GM10847 (cell line): ENCODE data around the gene DRAXIN.

Source experiments
- POLR2A ChIP-seq: IDR thresholded peaks from 2 replicates; pipeline ENCODE4 v1.6.1; 2011; ENCODE audit not compliant: insufficient read length; ENCODE audit errors: extremely low read depth

The DRAXIN gene

GRCh38 chr1:11653101-11653860 lies 38.2 kb upstream of the DRAXIN start:
- TF ChIP-seq POLR2A = no peak

DNA sequence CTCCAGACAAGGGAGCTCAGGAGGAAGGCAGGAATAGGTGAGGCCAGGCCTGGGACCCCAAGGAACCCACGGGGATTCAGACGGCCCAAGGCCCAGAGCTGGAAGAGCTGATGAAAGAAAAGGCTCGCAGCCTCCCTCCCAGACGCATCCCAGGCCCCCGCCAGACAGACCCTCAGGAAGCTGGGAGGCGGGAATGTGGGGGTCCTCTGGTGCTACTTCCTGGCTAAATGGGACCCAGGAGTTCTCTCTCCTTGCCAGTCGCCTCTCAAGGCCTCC lies 37.7 kb upstream of the DRAXIN start:
- no peak for TF ChIP-seq POLR2A

DNA sequence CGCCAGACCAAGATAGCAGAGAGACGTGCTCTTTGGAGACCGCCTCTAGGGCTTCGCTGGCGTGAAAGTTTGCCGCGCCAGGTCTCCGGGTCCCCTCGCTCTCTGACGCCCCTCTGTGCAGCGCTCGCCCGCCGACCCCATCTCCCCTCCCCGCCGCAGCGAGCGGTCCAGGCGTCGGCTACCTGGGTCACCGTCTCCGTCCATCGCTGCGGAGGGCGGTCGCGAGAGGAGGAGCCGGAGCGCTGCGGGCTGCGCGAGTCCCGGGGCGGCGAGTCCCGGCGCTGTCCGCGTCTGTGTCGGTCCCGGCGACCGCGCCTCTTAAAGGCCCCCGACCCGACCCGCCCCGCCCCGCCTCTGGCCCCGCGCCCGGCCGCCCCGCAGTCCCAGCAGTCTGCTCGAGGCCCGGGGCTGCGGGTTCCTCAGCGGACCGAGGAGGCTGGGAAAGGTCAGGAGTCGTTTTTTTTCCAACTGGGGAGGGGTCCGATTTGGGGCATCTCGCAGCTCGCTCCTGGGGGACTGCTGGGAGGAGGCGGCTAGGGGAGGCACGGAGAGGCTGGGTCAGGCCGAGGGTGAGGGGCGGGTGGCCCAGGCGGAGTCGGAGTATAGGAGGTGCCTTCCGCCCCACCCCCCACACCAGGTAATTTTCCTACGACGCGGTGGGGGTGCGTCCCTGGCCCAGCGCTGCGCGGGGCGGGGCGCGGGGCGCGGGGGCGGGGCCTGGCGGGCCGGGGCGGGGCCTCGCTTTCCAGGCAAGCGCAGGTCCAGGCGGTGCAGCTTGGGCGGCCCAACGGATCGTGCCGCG lies 37.2 kb upstream of the DRAXIN start, which contains the start of the genes FBXO2 and FBXO44:
Gene FBXO2, minus strand, starts transcription at position 293 of the 802 bp plus-strand sequence. Its CDS starts 89 bp downstream, at position 204.
Gene FBXO44, plus strand, starts transcription at position 741 of the 802 bp plus-strand sequence. CDS start 959 bp downstream, outside the sequence.
- no peak for TF ChIP-seq POLR2A

DNA sequence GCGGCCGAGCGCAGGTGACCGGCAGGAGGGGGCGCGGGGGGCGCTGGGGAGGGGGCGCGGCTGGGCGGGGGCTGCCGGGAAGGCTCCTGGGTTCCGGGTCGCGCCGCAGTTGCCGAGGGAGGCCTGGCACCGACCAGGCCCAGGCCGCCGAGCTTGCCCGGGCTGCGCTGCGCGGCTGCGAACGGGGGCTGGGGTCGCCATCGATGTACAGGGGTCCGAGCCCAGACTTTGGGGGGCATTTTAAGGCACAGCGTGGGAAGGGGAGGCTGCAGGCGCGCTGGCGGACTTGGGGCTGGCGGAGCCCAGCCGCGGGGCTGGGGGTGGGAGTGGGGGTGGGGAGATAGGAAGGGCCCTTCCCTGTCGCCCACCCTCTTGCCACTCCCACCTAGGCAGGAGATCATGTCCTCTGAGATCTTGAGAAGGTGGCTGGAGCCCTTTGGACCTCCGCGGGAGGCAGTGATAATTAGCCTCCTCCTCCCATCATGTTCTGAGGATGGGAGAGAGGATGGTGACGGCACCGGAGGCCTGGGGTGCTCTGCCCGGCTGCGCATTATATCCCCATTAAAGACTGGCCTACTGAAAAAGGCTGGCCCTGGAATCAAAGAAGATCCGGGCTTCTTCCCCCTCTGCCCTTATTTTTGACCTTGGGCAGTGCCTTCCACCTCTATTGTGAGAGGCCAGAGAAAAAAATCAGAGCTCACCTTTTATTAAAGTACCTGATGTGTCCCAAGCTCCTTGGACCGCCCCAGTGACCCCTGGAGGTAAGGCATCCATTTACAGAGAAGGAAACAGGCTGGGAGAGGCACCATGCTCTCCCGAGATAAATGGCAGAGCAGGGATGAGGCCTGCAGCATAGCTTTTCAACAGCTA lies 36.3 kb upstream of the DRAXIN start:
- no peak for TF ChIP-seq POLR2A

GRCh38 chr1:11657654-11658053 lies 33.9 kb upstream of the DRAXIN start:
- TF ChIP-seq POLR2A = no peak

DNA sequence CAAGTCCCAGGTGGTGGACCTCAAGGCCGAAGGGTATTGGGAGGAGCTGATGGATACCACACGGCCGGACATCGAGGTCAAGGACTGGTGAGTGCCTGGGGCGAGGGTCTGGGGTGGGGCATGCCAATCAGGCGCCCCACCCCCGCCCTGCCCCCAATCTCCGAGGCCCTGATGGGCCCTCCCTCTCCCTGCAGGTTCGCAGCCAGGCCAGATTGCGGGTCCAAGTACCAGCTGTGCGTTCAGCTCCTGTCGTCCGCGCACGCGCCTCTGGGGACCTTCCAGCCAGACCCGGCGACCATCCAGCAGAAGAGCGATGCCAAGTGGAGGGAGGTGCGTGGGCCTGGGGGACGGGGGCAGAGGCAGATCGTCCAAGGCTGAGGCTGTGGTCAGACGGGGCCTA lies 33.0 kb upstream of the DRAXIN start:
- TF ChIP-seq POLR2A = no peak

DNA sequence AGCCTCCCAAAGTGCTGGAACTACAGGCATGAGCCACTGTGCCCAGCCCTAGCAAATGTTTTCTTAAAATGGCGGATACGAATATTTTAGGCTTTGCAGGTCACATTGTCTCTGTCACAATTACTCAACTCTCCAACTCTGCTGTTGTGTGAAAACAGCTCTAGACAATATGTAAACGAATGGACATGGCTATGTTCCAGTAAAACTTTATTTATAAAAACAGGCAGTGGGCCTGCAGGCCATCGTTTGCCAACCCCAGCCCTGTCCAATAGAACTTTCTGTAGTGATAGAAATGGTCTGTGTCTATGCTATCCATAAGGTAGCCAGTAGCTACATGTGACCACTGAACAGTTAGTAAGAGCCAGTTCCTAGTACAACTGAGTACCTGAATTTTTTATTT lies 31.8 kb upstream of the DRAXIN start:
- no peak for TF ChIP-seq POLR2A

DNA sequence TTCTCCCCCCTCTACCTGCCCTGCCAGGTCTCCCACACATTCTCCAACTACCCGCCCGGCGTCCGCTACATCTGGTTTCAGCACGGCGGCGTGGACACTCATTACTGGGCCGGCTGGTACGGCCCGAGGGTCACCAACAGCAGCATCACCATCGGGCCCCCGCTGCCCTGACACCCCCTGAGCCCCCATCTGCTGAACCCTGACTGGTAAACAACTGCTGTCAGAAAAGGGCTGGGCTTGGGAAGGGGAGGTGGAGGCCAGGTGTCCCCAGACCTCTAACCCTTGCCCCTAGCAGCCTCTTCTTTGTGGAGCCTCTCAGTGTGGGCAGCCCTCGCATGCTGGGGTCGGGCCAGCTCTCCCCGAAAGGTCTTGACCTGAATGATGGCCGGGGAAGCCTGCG lies 30.4 kb upstream of the DRAXIN start:
- no peak for TF ChIP-seq POLR2A

- TF ChIP-seq POLR2A = no peak
These were observed 27.0 kb upstream of the DRAXIN start for GRCh38 chr1:11664336-11665065.

DNA sequence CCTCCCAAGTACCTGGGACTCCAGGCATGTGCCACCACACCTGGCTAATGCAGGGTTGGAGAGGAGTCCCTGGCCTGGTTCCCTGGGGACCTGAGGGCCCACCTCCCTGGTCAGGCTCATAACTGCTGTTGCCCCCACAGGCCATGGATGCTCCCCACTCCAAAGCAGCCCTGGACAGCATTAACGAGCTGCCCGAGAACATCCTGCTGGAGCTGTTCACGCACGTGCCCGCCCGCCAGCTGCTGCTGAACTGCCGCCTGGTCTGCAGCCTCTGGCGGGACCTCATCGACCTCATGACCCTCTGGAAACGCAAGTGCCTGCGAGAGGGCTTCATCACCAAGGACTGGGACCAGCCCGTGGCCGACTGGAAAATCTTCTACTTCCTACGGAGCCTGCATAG lies 23.0 kb upstream of the DRAXIN start:
- no peak for TF ChIP-seq POLR2A

GRCh38 chr1:11670747-11671146 lies 20.8 kb upstream of the DRAXIN start:
- TF ChIP-seq POLR2A = no peak

- TF ChIP-seq POLR2A = no peak
These were observed 20.3 kb upstream of the DRAXIN start for GRCh38 chr1:11671205-11671543.

DNA sequence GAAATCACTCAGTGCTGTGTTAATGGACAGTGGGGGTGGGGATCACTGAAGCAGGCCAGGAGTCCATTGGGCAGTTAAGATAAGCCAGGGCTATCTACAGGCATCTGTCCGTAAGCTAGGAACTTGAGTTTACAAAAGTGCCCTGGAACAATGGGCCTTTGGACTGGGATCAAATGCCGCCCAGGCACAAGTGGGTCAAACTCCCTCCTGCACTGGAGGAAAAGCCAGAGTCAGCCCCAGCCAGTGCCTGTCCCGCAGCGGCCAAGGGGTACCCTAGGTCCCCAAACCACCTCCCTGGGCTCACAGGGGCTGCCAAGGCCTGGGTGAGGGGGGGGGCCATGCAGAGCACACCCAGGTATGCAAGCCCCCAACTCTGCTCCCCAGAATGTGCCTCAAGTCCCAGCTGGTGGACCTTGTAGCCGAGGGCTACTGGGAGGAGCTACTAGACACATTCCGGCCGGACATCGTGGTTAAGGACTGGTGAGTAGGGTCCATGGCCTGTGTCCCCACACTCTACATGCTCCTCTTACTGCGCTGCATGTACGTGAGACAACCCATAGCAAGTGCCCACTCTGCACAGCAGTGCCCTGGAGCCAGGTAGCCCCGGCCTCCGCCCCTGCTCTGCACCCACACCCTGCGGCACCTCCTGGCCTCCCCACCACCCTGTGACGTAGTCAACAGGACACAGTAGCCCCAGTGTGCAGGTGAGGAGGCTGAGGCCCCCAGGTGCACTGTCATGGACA lies 19.8 kb upstream of the DRAXIN start:
- no peak for TF ChIP-seq POLR2A

DNA sequence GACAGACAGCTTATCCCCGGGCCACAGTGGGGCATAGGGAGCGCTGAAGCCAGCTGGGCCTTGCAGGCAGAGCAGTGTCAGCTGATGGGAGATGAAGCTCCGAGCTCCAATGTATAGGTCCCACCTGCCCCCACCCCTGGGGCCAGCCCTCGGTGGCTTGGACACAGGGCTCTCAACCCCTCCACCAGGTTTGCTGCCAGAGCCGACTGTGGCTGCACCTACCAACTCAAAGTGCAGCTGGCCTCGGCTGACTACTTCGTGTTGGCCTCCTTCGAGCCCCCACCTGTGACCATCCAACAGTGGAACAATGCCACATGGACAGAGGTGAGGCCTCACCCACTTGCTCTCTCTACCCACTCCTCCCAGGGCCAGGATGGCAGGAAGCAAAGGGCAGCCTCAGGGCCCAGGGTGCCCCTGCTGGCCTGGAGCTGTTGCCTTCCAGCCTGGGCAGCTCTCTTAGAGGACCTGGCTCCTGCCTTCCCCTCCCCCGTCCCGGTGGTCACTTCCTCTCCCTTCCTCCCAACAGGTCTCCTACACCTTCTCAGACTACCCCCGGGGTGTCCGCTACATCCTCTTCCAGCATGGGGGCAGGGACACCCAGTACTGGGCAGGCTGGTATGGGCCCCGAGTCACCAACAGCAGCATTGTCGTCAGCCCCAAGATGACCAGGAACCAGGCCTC lies 18.3 kb upstream of the DRAXIN start:
- TF ChIP-seq POLR2A = no peak

DNA sequence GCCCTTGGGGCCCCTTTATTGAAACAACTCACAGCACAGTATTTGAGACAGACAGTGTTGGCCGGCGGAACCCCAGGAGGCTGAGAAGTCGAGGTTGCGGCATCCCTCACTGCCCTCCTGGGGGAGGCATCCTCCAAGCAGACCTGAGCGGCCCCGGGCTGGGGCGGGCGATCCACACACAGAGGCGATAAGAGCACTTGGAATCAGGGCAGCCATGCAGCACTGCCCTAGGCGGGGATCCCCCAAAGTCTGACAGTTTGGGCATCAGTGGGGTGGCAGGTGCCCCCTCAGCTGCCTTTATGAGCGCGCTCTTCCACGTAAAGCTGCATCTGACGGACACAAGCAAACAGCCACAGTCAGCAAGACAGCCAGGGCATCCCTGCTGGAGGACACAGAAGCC lies 17.0 kb upstream of the DRAXIN start:
- TF ChIP-seq POLR2A = no peak
